ENCODE results near the gene TLE3. TPM values are rescaled to one million over a fixed set of nuclear protein-coding genes. Genes with fewer than 3 reads are reported as not detected.

TLE3 gene
- total RNA-seq, 4 donors from 2014 or later, result 91.2 to 154 (median 137) TPM

GRCh38 chr15:70087708-70088352, 9.9 kb downstream of the TLE3 start:
- H3K4me1 ChIP-seq, result peaks cover 54% of the 10 kb centered on the region
- H3K36me3 ChIP-seq, result peaks cover 34% of the 10 kb centered on the region
- H3K27me3 ChIP-seq, result no peaks in the 10 kb centered on the region
- DNase-seq (ENCODE audit: low spot score in 2 of 2), result no peak
- H3K9me3 ChIP-seq, result no peaks in the 10 kb centered on the region
- TF ChIP-seq EP300 (IDR thresholded peaks at IDR 0.05) (no peak), POLR2AphosphoS5 (IDR thresholded peaks at IDR 0.05) (no peak), POLR2A (IDR thresholded peaks at IDR 0.05) (no peak), CTCF (IDR thresholded peaks at IDR 0.05) (no peak)
- no peak overlapping the region for H3K27ac ChIP-seq
- 77% methylated on average over 12 of the region's 12 CpGs for WGBS
- H3K4me3 ChIP-seq, result no peak overlapping the region

- no peak overlapping the region for H3K4me3 ChIP-seq
- H3K27ac ChIP-seq, result no peak overlapping the region
- no peak for DNase-seq (ENCODE audit: low spot score in 2 of 2)
- TF ChIP-seq EP300 (IDR thresholded peaks at IDR 0.05) (no peak), POLR2AphosphoS5 (IDR thresholded peaks at IDR 0.05) (no peak), POLR2A (IDR thresholded peaks at IDR 0.05) (no peak), CTCF (IDR thresholded peaks at IDR 0.05) (no peak)
- H3K36me3 ChIP-seq, result peaks cover 46% of the 10 kb centered on the region
- WGBS, result 74% methylated on average over 5 of the region's 5 CpGs
- H3K27me3 ChIP-seq, result no peaks in the 10 kb centered on the region
- H3K9me3 ChIP-seq, result no peaks in the 10 kb centered on the region
- peaks cover 43% of the 10 kb centered on the region for H3K4me1 ChIP-seq
Measured at GRCh38 chr15:70086636-70087035, 11.1 kb downstream of the TLE3 start.

GRCh38 chr15:70084461-70084860, 13.3 kb downstream of the TLE3 start:
- 79% methylated on average over 6 of the region's 6 CpGs for WGBS
- no peaks in the 10 kb centered on the region for H3K27me3 ChIP-seq
- H3K9me3 ChIP-seq, result no peaks in the 10 kb centered on the region
- H3K27ac ChIP-seq, result no peak overlapping the region
- H3K4me1 ChIP-seq, result peaks cover 22% of the 10 kb centered on the region
- TF ChIP-seq POLR2A (IDR thresholded peaks at IDR 0.05), result no peak
- TF ChIP-seq POLR2AphosphoS5 (IDR thresholded peaks at IDR 0.05), result no peak
- TF ChIP-seq CTCF (IDR thresholded peaks at IDR 0.05), result no peak
- TF ChIP-seq EP300 (IDR thresholded peaks at IDR 0.05), result no peak
- DNase-seq (ENCODE audit: low spot score in 2 of 2), result no peak
- H3K36me3 ChIP-seq, result peaks cover 62% of the 10 kb centered on the region
- no peak overlapping the region for H3K4me3 ChIP-seq

- TF ChIP-seq POLR2AphosphoS5 (IDR thresholded peaks at IDR 0.05) (no peak), POLR2A (IDR thresholded peaks at IDR 0.05) (no peak), EP300 (IDR thresholded peaks at IDR 0.05) (no peak), CTCF (IDR thresholded peaks at IDR 0.05) (no peak)
- Histone ChIP-seq H3K4me1 (peaks cover 19% of the 10 kb centered on the region), H3K9me3 (no peaks in the 10 kb centered on the region), H3K27me3 (no peaks in the 10 kb centered on the region), H3K27ac (no peak overlapping the region), H3K4me3 (no peak overlapping the region), H3K36me3 (peaks cover 62% of the 10 kb centered on the region)
- WGBS, result 97% methylated on average over 1 of the region's 1 CpG
- no peak for DNase-seq (ENCODE audit: low spot score in 2 of 2)
Measured at GRCh38 chr15:70083946-70084345, 13.8 kb downstream of the TLE3 start.

- H3K4me1 ChIP-seq, result peaks cover 14% of the 10 kb centered on the region
- H3K27me3 ChIP-seq, result no peaks in the 10 kb centered on the region
- no peak for TF ChIP-seq EP300 (IDR thresholded peaks at IDR 0.05)
- no peak for TF ChIP-seq POLR2A (IDR thresholded peaks at IDR 0.05)
- TF ChIP-seq CTCF (IDR thresholded peaks at IDR 0.05), result no peak
- TF ChIP-seq POLR2AphosphoS5 (IDR thresholded peaks at IDR 0.05), result no peak
- no peak overlapping the region for H3K4me3 ChIP-seq
- H3K27ac ChIP-seq, result no peak overlapping the region
- no peaks in the 10 kb centered on the region for H3K9me3 ChIP-seq
- 92% methylated on average over 1 of the region's 1 CpG for WGBS
- DNase-seq (ENCODE audit: low spot score in 2 of 2), result no peak
- peaks cover 62% of the 10 kb centered on the region for H3K36me3 ChIP-seq
Measured at GRCh38 chr15:70083418-70083817, 14.3 kb downstream of the TLE3 start.
